Measurements from ENCODE around the gene MACROD2.

GRCh38 chr20:13990465-13990864 lies 4.9 kb upstream of the MACROD2 start, which contains the start of gene SEL1L2:
- TF ChIP-seq CTCF (IDR thresholded peaks at IDR 0.05) (no peak), EZH2 (IDR thresholded peaks at IDR 0.05; ENCODE audit: borderline replicate concordance, insufficient read depth, low read depth, low read length, poor library complexity, severe bottlenecking) (no peak)
